ENCODE measurements around the gene TK2. TPM values are rescaled to one million over a fixed set of nuclear protein-coding genes. Genes with fewer than 3 reads are reported as not detected.
A peak's percentile ranks its signal among the peaks of the same experiment; 100 is the strongest.
"Not testable (repeated sequence)": the region's sequence is repeated elsewhere in the genome, so short reads cannot be mapped to it uniquely, and the experiment has no call there.

Gene TK2
- total RNA-seq, 2 donors from 2014 or later = 5.7 to 6.6 TPM

GRCh38 chr16:66523861-66524354 lies 26.0 kb downstream of the TK2 start:
- H3K36me3 Mint-ChIP-seq (ENCODE audit: low read depth) = peaks cover 8% of the 10 kb centered on the region
- H3K4me1 Mint-ChIP-seq = peaks cover 46% of the 10 kb centered on the region
- H3K27me3 Mint-ChIP-seq = no peaks in the 10 kb centered on the region
- peak overlapping the region; percentile 76 for H3K4me3 Mint-ChIP-seq
- peak overlapping the region; percentile 87 for H3K27ac Mint-ChIP-seq
- H3K9me3 Mint-ChIP-seq = no peaks in the 10 kb centered on the region
- no peak for ATAC-seq (replicated peaks)

- Mint-ChIP-seq H3K36me3 (ENCODE audit: low read depth) (peaks cover 8% of the 10 kb centered on the region), H3K27ac (peak overlapping the region; percentile 91), H3K4me1 (peaks cover 46% of the 10 kb centered on the region), H3K27me3 (no peaks in the 10 kb centered on the region), H3K4me3 (peak overlapping the region; percentile 76), H3K9me3 (no peaks in the 10 kb centered on the region)
- no peak for ATAC-seq (replicated peaks)
Measured at GRCh38 chr16:66522816-66523590, 26.9 kb downstream of the TK2 start.

- Mint-ChIP-seq H3K27me3 (no peaks in the 10 kb centered on the region), H3K27ac (peak overlapping the region; percentile 91), H3K4me3 (peak overlapping the region; percentile 76), H3K36me3 (ENCODE audit: low read depth) (peaks cover 8% of the 10 kb centered on the region), H3K4me1 (peaks cover 55% of the 10 kb centered on the region), H3K9me3 (no peaks in the 10 kb centered on the region)
- peak; percentile 93 for ATAC-seq (replicated peaks)
Measured at GRCh38 chr16:66521951-66522771, 27.8 kb downstream of the TK2 start.

- ATAC-seq (replicated peaks) = no peak
- Mint-ChIP-seq H3K27ac (peak overlapping the region; percentile 91), H3K9me3 (no peaks in the 10 kb centered on the region), H3K27me3 (no peaks in the 10 kb centered on the region), H3K4me3 (peak overlapping the region; percentile 76), H3K36me3 (ENCODE audit: low read depth) (peaks cover 8% of the 10 kb centered on the region), H3K4me1 (peaks cover 64% of the 10 kb centered on the region)
Measured at GRCh38 chr16:66521252-66521713, 28.6 kb downstream of the TK2 start.

DNA sequence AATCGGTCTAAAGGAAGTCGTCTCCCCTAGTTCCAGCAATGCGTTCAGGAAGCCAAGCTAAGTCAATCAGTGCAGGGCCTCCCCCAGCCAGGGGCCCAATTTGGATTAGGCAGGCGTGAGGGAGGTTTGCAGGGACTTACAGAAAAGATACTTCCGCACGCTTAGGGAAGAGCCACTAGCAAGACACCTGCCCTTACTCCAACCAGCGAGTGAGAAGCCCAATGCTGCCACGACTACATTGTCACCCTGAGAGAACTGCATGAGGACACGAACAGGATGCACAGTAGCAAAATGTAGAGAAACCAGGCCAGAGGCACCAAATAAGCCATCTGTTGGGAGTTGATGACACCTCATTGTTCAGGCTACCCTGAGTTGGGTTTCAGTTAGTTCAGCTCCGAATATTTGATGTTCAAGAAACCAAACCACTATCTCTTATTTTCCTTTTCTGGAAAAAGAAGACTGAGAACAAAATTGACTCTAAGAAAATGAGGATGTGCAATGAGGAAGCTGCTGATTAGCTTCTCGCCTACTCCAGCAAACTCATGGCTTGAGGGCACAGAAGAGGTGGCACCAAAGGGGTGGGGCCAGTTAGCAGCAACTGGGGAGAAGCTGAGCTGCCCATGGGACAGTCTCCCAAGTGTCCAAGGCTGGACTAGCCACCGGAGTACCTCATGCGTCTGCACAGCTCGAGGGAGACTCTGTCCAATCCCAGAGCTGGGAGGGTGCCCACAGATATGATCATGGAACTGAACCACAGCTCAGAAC lies 29.3 kb downstream of the TK2 start:
- no peak for ATAC-seq (replicated peaks)
- Mint-ChIP-seq H3K27me3 (no peaks in the 10 kb centered on the region), H3K36me3 (ENCODE audit: low read depth) (peaks cover 8% of the 10 kb centered on the region), H3K4me1 (peaks cover 66% of the 10 kb centered on the region), H3K27ac (peak overlapping the region; percentile 91), H3K9me3 (no peaks in the 10 kb centered on the region), H3K4me3 (peak overlapping the region; percentile 76)

- no peaks in the 10 kb centered on the region for H3K9me3 Mint-ChIP-seq
- peaks cover 8% of the 10 kb centered on the region for H3K36me3 Mint-ChIP-seq (ENCODE audit: low read depth)
- H3K4me3 Mint-ChIP-seq = peak overlapping the region; percentile 76
- no peaks in the 10 kb centered on the region for H3K27me3 Mint-ChIP-seq
- H3K4me1 Mint-ChIP-seq = peaks cover 65% of the 10 kb centered on the region
- ATAC-seq (replicated peaks) = no peak
- peak overlapping the region; percentile 91 for H3K27ac Mint-ChIP-seq
Measured at GRCh38 chr16:66519482-66520373, 30.2 kb downstream of the TK2 start.

DNA sequence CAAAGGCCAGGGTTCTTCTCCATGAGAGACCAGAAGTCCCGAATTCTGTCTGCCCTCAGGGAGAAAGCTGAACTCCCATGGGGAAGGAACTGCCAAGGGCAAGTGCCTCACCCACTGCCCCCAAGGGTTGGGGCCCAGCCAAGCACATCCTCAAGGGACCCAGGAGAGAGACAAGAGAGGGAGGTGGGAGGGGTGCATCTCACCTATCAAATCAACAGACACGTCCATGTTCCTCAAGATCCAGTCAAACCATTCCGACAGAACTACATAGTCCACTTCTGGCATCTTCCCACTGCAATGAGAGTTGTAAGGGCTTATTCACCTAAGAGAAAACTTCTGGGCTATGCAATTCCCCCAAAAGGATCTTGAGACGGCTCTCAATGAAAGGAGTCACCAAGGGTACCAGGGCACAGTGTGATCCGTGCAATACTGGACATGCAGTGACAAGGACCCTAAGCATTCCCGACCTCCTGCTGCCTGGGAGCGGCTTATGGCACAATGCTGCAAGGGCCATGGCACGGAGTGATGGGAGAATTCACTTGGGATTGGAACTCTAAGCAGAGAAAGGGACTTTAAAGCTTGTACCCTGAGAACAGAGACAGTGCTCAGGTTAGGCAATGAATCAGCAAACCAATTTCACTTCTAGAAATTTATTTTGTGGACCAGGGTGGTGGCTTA lies 32.2 kb downstream of the TK2 start:
- Mint-ChIP-seq H3K9me3 (no peaks in the 10 kb centered on the region), H3K27ac (peak overlapping the region; percentile 96), H3K36me3 (ENCODE audit: low read depth) (peaks cover 8% of the 10 kb centered on the region), H3K4me3 (peak overlapping the region; percentile 86), H3K27me3 (no peaks in the 10 kb centered on the region), H3K4me1 (peaks cover 58% of the 10 kb centered on the region)
- ATAC-seq (replicated peaks) = no peak

GRCh38 chr16:66516808-66517585 lies 32.9 kb downstream of the TK2 start:
- H3K4me1 Mint-ChIP-seq = peaks cover 52% of the 10 kb centered on the region
- no peaks in the 10 kb centered on the region for H3K9me3 Mint-ChIP-seq
- ATAC-seq (replicated peaks) = peak; percentile 94
- peak overlapping the region; percentile 96 for H3K27ac Mint-ChIP-seq
- H3K27me3 Mint-ChIP-seq = no peaks in the 10 kb centered on the region
- peaks cover 1% of the 10 kb centered on the region for H3K36me3 Mint-ChIP-seq (ENCODE audit: low read depth)
- peak overlapping the region; percentile 86 for H3K4me3 Mint-ChIP-seq

DNA sequence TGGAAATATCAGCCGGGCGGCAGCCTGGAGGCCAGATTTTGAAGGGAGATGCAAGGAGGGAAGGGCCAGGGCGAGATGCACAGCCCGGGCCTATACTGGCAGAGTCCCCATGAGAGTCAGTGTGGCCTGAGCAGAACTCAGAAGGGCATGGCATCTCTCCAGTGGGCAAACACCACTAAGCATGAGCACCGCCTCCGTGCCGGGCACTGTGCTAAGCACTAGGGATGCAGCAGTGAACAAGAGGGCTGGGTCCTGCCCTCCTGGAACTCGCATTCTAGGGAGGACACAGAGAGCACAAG lies 33.5 kb downstream of the TK2 start:
- Mint-ChIP-seq H3K27me3 (no peaks in the 10 kb centered on the region), H3K9me3 (no peaks in the 10 kb centered on the region), H3K27ac (peak overlapping the region; percentile 96), H3K4me1 (peaks cover 50% of the 10 kb centered on the region), H3K4me3 (peak overlapping the region; percentile 86), H3K36me3 (ENCODE audit: low read depth) (no peaks in the 10 kb centered on the region)
- ATAC-seq (replicated peaks) = no peak

GRCh38 chr16:66515596-66516508 lies 34.1 kb downstream of the TK2 start:
- Mint-ChIP-seq H3K9me3 (no peaks in the 10 kb centered on the region), H3K4me3 (peak overlapping the region; percentile 86), H3K27ac (peak overlapping the region; percentile 96), H3K4me1 (peaks cover 48% of the 10 kb centered on the region), H3K27me3 (no peaks in the 10 kb centered on the region), H3K36me3 (ENCODE audit: low read depth) (no peaks in the 10 kb centered on the region)
- ATAC-seq (replicated peaks) = peak; percentile 30

DNA sequence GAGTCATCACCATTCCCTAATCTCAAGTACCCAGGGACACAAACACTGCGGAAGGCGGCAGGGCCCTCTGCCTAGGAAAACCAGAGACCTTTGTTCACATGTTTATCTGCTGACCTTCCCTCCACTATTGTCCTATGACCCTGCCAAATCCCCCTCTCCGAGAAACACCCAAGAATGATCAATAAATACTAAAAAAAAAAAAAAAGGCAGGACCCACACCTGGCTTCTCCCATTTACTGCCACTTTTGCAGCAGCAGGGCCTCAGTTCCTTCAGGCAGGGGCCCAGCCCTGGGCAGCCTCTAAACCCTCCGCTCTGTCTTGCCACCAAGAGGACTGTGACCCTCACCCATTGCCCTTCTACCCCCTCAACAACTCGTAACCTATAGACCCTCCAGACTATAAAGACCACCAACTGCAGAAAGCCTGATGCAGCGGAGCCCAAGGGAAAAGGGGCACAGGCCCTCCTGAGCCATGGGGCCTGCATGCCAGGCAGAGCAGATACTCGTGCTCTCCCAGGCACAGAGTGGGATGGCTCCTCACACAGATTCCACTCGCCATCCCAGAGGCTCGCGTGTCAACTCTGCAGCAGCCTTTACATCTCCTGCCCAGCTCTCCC lies 34.8 kb downstream of the TK2 start:
- H3K9me3 Mint-ChIP-seq; ATAC-seq (replicated peaks); H3K27me3 Mint-ChIP-seq; H3K4me3 Mint-ChIP-seq; H3K36me3 Mint-ChIP-seq (ENCODE audit: low read depth): not testable (repeated sequence)
- peak overlapping the region; percentile 96 for H3K27ac Mint-ChIP-seq
- peaks cover 40% of the 10 kb centered on the region for H3K4me1 Mint-ChIP-seq

Data from activated T-helper 17 cell treated with anti-CD3 and anti-CD28 coated beads, Interleukin-2, amount 50 U/mL, for 72 hours (primary cell).